Kidney capillary endothelial cell (primary cell): ENCODE data around the gene AMPD1.
A peak's percentile ranks its signal among the peaks of the same experiment; 100 is the strongest.

ENCODE experiments used
- DNase-seq: peaks from one replicate; pipeline ENCODE4 v3.0.0-alpha.2; 2018; ENCODE audit warnings: low spot score

The AMPD1 gene

DNA sequence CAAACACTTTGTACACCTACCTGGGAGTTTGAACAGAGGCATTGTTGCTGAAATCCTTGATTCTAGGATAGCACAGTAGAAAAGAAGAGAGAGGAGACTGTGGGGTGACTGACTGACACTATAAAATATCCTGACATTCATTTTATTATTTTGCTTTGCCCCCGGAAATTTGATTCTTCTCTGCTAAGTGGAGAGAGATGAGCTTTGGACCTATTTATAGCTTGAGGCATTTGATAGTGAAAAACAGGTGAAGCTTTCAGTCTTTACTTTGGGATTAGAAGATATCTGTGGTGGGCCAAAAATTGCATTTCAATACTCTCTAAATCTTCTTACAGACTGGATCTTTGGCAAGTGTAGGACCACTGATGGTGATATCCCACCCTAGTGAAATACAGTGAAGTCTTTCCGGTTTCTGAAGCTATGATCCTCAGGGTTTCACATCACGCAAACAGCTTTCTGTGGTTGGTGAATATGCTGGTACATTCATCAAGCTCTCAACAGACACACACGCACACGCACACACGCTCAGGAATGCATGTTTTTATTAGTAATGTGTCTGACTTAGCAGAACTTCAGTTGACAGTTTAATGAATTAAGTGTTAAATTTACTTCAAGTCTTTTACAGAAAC is at the start of gene AMPD1:
Gene AMPD1 (minus strand): TSS at position 117 of the 629 bp plus-strand sequence. CDS start 75 bp downstream, at position 42.
- no peak for DNase-seq

DNA sequence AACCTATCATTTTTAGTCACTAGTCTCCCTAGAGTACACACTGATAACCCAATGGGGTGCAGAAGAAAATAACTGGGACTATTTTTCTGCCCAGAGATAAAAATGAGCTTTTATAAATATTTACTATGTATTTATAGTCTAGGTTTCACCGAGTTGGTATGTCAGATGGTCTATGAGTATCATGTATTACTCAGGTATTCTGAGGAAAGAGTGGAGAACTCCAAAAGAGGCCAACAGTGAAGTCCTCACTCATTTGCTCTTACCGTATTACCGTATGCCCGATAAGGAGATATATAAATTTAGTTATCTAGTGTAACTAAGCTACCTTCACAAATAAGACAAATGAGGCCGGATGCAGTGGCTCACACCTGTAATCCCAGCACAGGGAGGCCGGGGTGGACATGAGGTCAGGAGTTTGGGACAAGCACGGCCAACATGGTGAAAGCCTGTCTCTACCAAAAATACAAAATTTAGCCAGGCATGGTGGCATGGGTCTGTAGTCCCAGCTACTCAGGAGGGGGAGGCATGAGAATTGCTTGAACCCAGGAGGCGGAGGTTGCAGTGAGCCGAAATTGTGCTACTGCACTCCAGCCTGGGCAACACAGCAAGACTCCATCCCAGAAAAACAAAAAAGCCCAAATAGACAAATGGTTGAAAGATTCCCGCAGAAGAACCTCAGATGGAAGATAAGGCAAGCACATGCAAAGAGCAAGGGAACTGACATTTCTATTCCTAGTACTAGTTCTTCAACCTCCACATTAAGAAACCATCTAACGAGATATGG is 46.8 kb upstream of the AMPD1 start:
- DNase-seq = no peak

DNA sequence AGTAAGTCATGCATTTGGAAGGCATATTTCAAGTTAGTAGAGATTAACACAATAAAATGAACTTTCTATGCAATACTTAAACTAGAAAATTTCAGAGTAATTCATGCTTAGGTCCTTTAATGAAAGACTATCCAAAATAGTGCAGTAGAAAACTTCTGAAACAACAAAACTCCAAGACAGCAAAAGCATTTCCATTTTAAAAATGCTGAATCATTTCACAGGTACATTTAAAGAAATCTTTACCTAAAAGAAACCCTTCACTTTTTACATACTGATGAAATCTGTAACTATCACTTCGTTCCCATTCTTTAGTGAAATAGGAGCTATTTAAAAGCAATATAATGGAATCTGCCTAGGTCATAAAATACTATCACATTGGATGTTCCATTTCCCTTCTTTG is 45.0 kb upstream of the AMPD1 start:
- no peak for DNase-seq

DNA sequence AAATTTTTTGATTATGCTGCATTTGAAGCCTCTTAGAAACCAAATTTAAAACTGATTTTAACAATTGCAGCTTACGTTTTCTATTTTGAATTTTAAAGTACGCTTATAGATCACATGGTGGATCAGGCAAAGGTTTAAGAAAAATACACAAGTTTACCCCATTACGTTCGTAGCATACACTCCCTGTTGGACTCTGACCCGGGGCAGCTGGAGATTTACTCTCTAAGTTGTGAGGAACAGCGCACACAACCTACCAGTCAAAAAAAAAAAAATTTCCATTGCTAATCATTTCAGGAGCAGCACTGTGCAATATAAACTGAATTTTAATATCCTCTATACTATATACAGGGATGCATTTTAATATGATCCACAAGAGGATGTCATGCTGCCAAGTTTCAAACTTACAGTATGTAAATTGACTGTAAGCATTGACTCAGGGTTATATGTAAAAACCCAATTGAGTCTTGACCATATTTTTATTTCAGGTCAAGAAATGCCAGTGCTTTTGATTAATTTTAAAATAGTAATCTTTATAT is 42.0 kb upstream of the AMPD1 start:
- DNase-seq = no peak

DNA sequence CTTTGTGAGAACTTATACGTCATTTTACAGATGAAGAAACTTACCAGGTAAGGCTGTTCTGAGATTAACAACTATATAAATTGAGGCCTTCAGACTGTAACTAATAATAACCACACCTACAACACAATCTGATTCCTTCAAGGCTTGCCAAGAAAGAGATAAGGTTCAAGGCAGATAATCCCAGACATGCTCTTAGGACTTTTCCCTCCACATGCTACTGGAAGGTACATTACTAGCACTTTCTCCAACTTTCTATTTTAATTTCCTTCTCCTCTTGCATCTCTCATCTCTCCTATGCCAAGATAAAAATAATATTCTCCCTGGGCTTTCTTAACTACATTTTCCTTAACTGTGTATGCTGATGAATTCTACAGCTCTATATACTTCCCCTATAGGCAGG is 40.1 kb upstream of the AMPD1 start:
- no peak for DNase-seq

DNA sequence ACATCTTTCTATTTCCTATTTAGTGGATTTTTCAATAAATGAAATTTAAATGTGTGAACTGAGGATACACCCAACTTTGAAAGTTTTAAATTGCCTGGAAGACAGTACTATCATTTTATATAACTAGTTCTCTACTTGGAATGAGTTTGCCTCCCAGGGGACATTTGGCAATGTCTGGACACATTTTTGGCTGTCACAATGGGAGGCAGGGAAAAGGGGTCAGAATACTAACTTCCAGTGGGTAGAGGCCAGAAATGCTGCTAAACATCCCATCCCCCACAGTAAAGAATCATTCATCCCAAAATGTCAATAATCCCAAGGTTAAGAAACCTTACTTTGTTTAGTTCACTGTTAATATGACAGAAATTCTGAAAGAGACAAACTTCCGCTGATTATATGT is 34.4 kb upstream of the AMPD1 start:
- no peak for DNase-seq

DNA sequence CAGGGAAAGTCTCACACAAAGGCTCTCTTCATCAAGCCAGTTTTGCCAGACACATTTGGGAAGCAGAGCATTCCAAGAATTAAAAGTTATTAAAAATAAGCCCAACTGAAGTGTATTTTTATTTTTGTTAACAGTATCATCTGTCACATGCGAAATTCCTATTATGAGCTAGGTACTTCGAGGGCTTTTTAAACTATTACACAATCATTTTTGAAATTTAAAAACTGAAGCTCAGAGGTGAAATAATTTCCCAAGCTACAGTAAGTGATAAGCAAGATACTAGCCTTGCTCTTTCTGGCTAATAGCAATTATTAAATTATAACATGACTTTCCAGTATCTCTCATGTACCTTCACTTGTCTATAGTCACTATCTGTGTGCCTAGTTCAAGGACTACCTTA is 33.2 kb upstream of the AMPD1 start:
- DNase-seq = no peak

DNA sequence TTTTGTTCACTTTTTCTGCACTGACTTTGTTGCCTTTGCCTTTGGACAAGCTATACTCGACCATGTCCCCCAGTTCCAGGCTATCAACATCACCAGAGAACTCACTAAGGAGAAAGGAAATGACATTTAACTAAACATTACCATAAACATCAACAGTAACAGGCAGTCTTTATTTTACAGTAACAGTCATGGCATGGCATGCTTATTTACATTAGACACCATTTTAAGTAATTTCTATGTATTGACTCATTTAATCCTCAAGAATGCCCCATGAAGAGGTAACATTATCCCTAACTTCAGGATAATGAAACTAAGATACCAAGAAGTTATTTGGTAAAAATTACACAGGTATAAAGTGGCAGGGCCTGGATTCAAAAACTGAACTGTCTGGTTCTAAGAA is 29.9 kb upstream of the AMPD1 start:
- no peak for DNase-seq

DNA sequence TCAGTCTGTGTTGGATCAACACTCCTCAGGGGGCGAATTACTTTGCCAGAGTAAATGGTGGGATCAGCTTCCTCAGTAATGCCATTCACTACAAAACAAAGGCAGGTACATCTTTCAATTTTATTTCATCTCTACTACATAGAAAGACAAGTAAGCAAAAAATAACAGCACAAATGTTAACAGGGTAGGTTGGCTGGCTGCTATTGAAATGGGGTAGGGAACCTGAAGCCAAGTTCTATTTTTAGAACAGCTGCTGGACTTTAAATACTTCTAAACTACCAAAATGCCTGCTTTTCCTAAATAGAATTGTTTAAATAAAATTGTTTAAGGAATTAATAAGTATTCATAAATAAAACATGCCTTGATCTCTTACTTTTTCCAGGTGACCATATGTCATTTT is 28.6 kb upstream of the AMPD1 start:
- no peak for DNase-seq

DNA sequence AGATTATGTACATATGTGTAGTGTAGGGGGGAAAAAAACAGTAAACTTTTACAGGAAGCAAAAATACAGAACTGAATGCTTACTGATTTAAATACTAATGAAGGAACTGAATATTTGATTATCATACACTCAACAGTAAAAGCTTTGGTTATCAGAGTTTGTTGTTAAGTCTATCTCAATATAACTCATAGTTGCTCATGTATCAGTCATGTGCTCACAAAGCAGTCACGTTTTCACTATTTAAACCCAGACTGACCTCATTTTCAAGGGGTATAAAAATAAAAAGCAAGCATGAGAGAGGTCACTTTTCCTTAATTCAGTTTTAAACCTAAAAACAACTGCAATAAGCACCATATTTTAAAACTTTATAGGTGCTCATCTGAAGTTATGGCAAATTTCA is 28.1 kb upstream of the AMPD1 start:
- DNase-seq = no peak

DNA sequence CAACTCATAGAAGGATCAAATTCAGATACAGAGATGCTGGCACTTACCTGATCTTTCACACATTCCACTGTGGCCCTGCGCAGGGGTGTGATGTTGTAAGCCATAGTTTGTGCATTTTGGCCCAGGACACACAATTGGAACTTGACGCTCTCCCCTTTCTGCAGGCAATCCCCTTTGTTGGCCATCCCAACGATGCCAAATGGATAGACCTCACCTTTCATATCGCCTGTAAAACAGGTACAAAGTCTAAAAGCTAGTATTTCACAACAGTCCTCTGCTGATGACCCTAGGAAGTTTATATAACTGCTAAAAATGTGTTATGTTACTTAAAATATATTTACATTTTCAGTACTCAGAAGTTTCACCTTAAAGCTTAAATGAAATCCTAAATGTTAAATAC is 25.1 kb upstream of the AMPD1 start:
- no peak for DNase-seq

DNA sequence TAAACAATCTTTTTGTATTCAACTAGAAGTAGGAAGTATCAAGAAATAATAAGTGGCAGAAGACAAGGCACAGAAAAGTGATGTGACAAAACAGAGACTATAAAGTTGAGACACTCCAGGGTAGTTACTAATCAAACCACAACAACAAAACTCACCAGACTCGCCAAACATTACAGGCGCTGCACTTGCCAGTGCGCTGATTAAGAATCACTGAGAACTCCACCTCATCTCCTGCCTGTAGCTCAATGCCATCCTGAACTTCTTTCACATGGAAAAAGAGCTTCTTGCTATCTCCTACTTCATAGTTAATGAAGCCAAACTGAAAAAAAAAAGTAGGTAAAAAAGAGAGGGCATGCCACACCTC is 24.1 kb upstream of the AMPD1 start:
- DNase-seq = no peak

DNA sequence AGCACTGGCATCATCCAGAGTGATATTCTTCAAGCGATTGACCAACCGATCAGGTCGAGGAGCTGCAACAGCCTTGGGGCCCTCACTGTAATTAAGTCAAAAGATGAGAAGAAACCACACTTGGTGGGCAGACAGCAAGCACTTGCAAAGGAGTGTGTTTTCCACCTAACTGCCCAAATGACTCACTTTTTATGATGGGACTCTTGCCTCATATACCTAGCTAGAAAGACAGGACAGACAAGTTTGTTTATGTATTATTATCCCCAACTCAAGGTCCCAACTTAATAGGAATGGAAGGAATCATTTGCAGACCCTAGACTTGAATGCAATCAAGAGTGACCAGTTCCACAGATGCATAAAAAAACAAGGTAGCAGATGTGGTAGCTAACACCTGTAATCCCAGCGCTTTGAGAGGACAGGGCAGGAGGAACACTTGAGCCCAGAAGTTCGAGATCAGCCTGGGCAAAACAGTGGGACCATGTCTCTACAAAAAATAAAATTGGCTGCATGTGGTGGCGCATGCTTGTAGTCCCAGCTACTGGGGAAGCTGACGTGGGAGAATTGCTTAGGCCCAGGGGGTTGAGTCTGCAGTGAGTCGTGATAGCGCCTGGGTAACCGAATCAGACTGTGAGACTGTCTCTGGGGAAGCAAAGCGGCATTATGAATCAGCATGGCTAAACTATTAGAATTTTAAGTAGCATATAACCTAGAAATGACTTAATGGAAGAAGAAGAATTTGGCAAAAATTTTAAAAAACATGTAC is 23.5 kb upstream of the AMPD1 start:
- DNase-seq = no peak

DNA sequence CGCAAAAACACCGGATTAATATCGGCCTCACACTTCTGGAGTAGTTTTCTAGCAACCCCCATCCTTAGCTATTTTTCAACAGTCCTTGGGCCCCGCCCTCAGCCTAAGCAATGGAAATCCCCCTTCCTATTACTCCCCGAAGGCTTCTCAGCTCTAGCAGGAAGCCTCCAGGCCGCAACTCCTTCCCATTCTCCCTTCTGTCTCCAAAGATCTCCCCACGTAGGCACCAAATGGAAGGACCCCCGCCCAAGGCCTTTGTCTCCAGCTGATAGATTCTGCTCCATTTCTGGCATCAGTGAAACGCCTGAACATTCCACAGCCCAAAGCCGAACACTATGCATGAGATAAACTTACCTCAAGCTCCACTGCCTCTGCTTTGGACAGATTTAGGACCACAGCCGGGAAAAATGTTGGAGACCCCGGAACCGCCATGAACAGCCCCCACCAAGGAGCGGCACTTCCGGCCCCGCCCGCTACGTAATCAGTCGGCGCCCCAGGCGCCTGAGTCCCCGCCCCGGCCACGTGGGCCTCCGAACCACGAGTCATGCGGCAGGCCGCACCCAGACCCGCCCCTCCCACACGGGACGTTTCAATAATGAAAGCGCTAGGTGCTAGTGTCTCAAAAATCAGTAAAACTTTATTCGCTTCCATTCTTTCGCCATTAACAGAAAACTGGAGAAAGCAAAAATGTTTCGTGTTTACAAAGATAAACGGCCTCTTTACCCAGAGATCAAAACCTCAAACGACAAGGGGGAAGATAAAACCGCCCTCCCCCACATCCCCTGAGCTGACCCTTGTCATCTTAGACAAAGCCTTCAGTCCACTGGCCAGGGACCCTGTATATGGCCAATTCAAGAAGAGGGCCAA is 21.2 kb upstream of the AMPD1 start, which contains the start of gene NRAS:
Gene NRAS (minus strand): TSS at position 468 of the 867 bp plus-strand sequence. CDS start 611 bp downstream, outside the sequence.
- peak; percentile 82 for DNase-seq

DNA sequence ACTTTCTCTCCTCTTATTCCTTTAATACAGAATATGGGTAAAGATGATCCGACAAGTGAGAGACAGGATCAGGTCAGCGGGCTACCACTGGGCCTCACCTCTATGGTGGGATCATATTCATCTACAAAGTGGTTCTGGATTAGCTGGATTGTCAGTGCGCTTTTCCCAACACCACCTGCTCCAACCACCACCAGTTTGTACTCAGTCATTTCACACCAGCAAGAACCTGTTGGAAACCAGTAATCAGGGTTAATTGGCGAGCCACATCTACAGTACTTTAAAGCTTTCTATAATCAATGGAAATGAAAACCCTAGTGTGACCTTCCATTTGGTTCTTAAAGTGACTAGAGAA is 20.6 kb upstream of the AMPD1 start:
- peak; percentile 17 for DNase-seq

DNA sequence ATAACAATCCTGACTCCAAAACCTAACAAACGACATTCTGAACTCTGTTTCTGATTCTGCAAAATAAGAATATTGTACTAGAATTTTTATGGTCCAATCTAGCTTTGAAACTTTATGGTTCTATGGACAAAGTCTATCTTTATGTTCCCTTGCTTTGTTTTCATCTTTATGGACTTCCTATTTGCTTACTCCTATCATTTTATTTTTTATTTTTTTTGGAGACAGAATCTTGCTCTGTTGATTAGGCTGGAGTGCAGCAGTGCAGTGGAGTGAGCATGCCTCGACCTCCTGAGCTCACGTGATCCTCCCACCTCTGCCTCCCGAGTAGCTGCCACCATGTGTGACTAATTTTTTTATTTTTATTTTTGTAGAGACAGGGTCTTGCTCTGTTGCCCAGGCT is 17.6 kb upstream of the AMPD1 start:
- no peak for DNase-seq

DNA sequence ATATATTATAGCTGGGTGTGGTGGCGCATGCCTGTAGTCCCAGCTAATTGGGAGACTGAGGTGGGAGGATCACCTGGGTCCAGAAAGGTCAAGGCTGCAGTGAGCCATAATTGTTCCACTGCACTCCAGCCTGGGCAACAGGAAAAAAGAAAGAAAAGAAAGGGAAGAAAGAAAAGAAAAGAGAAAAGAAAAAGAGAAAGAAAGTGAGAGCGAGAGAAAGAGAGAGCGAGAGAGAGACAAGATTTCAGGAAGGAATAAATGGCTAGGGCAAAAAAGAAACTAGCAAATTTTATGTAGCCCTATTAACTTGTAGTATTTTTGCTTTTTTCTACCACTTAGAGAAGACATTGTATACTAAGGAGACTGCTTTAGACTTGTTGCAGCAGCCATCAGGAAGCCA is 15.0 kb upstream of the AMPD1 start:
- no peak for DNase-seq

DNA sequence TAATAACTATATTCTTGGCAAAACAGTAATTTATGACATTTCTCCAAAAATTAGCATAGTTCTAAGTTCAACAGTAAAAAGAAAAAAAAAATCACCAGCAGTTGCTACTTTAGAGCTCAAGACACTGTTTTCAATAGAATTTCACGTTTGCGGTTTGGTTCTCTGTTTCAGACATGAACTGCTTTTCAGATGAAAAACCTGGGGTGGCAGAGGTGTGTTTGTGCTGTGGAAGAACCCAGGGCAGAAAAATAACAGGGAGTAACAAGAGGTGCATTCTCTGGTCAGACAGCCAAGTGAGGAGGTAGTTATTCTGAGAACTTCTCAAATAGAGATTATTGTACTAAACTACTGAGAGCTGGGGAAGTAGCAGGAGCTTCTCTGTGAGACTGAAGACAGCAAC is 12.3 kb upstream of the AMPD1 start:
- no peak for DNase-seq

DNA sequence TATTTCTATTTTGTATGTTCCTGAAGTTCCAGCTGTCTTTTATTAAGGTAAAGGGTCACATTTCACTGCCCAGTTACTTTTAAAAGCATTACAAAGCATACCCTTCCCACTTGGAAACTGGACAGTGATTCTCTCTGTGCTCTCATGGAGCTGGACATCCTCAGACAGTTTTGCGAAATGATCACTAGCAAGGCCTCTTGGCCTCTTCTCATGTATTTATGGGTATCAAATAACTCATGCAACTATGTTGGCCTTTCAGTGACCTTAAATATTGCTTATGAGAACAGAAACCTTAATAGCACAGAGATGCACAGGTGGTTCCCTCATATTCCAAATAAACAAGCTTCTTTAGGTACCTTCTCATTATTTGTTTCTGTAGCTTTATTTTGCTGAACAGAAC is 7.9 kb upstream of the AMPD1 start:
- no peak for DNase-seq

DNA sequence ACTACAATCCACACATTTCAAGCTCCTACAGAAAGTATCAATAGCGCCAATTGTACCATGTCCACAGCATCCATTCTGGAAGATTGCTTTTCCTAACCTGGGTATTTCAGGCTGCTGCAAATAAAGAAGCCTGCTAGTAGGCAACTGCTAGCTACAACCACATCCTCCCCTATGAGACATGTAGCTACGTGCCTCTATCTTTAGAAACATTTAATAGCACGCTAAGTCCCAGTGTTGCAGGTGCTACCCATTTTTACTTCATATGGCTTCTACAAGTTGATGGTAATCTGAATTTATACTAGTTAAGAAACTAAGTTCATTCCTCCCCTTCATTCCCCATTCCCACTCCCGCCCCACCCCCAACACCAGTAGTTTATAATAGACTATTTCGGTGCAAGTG is 7.4 kb upstream of the AMPD1 start:
- no peak for DNase-seq

DNA sequence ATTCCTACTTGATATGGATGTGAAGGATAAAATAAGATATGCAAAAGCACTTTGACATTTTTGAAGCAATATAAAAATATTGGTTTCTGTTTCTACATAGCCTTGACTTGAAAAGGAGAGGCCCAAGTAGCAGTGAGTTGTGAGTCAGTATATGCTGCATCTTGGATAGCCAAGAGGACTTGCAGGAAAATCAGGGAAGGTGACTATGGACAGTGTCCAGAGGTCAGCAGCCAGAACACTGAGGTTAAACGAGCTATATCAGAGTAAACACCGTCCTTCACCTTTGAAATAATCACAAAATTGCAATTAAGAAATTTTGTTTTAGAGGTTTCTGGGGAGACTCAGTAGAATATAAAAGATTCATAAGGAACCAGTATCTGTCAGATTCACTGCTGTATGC is 6.6 kb upstream of the AMPD1 start:
- DNase-seq = no peak

DNA sequence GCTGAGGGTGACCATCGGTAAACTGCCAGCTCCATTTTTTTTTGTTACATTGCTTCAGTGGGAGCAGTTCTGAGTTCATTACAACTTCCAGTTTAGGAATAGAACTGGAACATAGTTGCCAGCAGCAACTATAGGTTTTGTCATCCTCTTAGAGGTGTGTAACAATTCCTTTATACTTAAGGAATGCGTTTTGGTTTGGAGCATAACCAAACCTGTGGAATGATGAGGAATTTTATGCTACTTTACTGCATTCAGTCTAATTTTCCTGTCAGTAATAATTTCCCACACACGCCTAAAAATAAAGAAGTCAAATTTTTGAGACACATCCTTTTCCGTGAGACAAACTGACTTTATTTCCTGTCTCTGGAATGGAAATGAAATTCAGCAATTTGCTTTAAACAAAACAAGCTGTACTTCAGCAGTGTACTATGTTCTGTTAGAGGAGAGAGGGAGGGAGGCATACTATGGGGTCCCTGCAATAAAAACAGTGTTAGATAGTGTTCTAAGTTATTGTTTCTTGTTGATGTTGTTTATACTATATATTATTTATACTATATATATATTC is 4.8 kb upstream of the AMPD1 start:
- DNase-seq = peak; percentile 27
